SK-N-SH treated with all-trans-retinoic acid at 6 μM for 48 hours (cell line): Measurements from ENCODE around the gene NGFR.

Source experiments
- ATAC-seq: fragments of 200-7000 bp; cut with Tn5 transposase; 3 replicates; pipeline ENCODE4 v1.9.1; 2020; ENCODE audit warnings: mild to moderate bottlenecking, moderate library complexity
- CSDC2 ChIP-seq: fragments of 250-450 bp; sonication (Bioruptor Pico); IDR thresholded peaks from 2 replicates; pipeline ENCODE4 v1.5.0; 2020; ENCODE audit warnings: mild to moderate bottlenecking, moderate library complexity
- CSRNP3 ChIP-seq: fragments of 250-450 bp; sonication (Bioruptor Pico); IDR thresholded peaks from 2 replicates; pipeline ENCODE4 v1.5.1; 2021; ENCODE audit warnings: mild to moderate bottlenecking, moderate library complexity
- ESRRG ChIP-seq: fragments of 250-450 bp; sonication (Bioruptor Pico); IDR thresholded peaks from 2 replicates; pipeline ENCODE4 v1.6.1; 2021; ENCODE audit warnings: mild to moderate bottlenecking
- GLIS3 ChIP-seq: fragments of 250-450 bp; sonication (Bioruptor Pico); IDR thresholded peaks from 2 replicates; pipeline ENCODE4 v1.5.0; 2020; ENCODE audit warnings: mild to moderate bottlenecking, moderate library complexity
- ISL1 ChIP-seq: fragments of 250-450 bp; sonication (Bioruptor Pico); IDR thresholded peaks from 2 replicates; pipeline ENCODE4 v2.1.2; 2022; ENCODE audit warnings: mild to moderate bottlenecking, moderate library complexity
- OSR1 ChIP-seq: fragments of 250-450 bp; sonication (Bioruptor Pico); IDR thresholded peaks from 2 replicates; pipeline ENCODE4 v1.8.0; 2022; ENCODE audit warnings: moderate library complexity, mild to moderate bottlenecking, inconsistent platforms
- PPARA ChIP-seq: fragments of 250-450 bp; sonication (Bioruptor Pico); IDR thresholded peaks from 2 replicates; pipeline ENCODE4 v1.5.0; 2020; ENCODE audit warnings: mild to moderate bottlenecking, borderline replicate concordance
- RARB ChIP-seq: fragments of 250-450 bp; sonication (Bioruptor Pico); IDR thresholded peaks from 2 replicates; pipeline ENCODE4 v1.8.0; 2021; ENCODE audit warnings: mild to moderate bottlenecking, moderate library complexity
- SNAI2 ChIP-seq: fragments of 250-450 bp; sonication (Bioruptor Pico); IDR thresholded peaks from 2 replicates; pipeline ENCODE4 v1.5.0; 2020; ENCODE audit warnings: mild to moderate bottlenecking, moderate library complexity
- TCF4 ChIP-seq: fragments of 250-450 bp; sonication (Bioruptor Pico); IDR thresholded peaks from 2 replicates; pipeline ENCODE4 v1.8.0; 2021; ENCODE audit warnings: mild to moderate bottlenecking, moderate library complexity, borderline replicate concordance
- TOX ChIP-seq: fragments of 250-450 bp; sonication (Bioruptor Pico); IDR thresholded peaks from 2 replicates; pipeline ENCODE4 v1.8.0; 2021; ENCODE audit warnings: mild to moderate bottlenecking, moderate library complexity, borderline replicate concordance
- ZC3H10 ChIP-seq: fragments of 250-450 bp; sonication (Bioruptor Pico); IDR thresholded peaks from 2 replicates; pipeline ENCODE4 v1.5.1; 2021; ENCODE audit warnings: mild to moderate bottlenecking, moderate library complexity
- ZFP3 ChIP-seq: fragments of 250-450 bp; sonication (Bioruptor Pico); IDR thresholded peaks from 2 replicates; pipeline ENCODE4 v1.5.0; 2020; ENCODE audit warnings: mild to moderate bottlenecking, moderate library complexity
- ZFP30 ChIP-seq: fragments of 450-650 bp; formaldehyde crosslinking; IDR thresholded peaks from 2 replicates; pipeline ENCODE4 v1.5.0; 2022; ENCODE audit warnings: mild to moderate bottlenecking, moderate library complexity
- ZNF565 ChIP-seq: fragments of 450-650 bp; formaldehyde crosslinking; conservative IDR thresholded peaks from 2 replicates; pipeline ENCODE4 v1.5.0; 2020; ENCODE audit warnings: low read depth, mild to moderate bottlenecking, moderate library complexity
- ZNF70 ChIP-seq: fragments of 450-650 bp; formaldehyde crosslinking; IDR thresholded peaks from 2 replicates; pipeline ENCODE4 v1.5.0; 2020; ENCODE audit warnings: mild to moderate bottlenecking, moderate library complexity
- ZNF8 ChIP-seq: fragments of 450-650 bp; formaldehyde crosslinking; IDR thresholded peaks from 2 replicates; pipeline ENCODE4 v1.5.0; 2020; ENCODE audit warnings: mild to moderate bottlenecking, moderate library complexity
- TF ChIP-seq, protein P1 (sequence below): fragments of 250-450 bp; sonication (Bioruptor Pico); IDR thresholded peaks from 2 replicates; pipeline ENCODE4 v1.5.1; 2020; ENCODE audit warnings: low read depth, mild to moderate bottlenecking, moderate library complexity
- TF ChIP-seq, protein P2 (sequence below): fragments of 250-450 bp; sonication (Bioruptor Pico); IDR thresholded peaks from 2 replicates; pipeline ENCODE4 v1.5.0; 2020; ENCODE audit warnings: mild to moderate bottlenecking, moderate library complexity
- TF ChIP-seq, protein P3 (sequence below): fragments of 250-450 bp; sonication (Bioruptor Pico); IDR thresholded peaks from 2 replicates; pipeline ENCODE4 v1.8.0; 2020; ENCODE audit warnings: mild to moderate bottlenecking, moderate library complexity, borderline replicate concordance

Gene NGFR

DNA sequence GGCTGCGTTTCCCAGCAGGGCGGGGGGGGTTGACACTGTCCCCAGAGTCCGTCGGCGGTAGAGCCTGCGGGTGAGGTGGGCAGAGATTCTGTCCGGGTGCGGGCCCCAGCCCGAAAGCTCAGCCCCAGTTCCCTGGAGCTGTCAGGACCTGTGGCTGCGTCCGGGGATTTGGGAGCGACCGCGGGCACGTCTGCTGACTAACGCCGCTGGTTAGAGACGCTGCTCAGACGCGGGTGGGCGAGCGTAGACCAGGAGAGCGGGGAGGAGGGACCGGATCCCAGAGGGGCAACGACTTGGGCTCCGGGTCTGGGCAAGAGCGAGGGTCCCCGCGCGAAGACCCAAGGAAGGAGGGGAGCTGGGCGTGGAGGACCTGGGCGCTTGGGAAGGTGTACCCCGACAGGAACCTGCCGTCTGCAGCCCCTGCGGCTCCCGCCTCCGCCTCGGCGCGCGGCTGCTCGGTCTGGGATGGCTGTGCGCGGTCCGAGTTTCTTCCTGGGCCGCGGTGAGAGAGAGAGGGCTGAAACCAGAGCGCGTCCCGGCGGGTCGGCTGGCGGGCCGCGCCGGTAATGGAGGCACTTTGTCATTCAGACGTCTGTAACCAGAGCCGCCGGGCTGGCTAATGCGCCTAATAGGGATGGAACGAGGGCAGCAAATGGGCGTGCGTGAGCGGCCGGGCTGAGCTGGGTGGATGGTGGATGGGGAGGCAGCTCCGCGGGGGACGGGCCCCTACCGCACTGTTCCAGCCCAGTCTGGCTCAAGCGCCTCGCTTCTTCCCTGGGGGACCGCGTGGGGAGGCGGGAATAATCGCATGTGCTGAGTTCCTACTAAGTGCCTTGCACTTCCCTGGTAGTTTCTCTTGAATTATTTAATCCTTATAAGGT lies 2.3 kb downstream of the NGFR start (continued):
- TF ChIP-seq, protein P1, sequence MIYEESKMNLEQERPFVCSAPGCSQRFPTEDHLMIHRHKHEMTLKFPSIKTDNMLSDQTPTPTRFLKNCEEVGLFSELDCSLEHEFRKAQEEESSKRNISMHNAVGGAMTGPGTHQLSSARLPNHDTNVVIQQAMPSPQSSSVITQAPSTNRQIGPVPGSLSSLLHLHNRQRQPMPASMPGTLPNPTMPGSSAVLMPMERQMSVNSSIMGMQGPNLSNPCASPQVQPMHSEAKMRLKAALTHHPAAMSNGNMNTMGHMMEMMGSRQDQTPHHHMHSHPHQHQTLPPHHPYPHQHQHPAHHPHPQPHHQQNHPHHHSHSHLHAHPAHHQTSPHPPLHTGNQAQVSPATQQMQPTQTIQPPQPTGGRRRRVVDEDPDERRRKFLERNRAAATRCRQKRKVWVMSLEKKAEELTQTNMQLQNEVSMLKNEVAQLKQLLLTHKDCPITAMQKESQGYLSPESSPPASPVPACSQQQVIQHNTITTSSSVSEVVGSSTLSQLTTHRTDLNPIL (CRISPR knock-in tag), result no peak
- no peak for TF ChIP-seq ZNF565 (CRISPR knock-in tag)
- TF ChIP-seq ZC3H10 (CRISPR knock-in tag), result no peak
- TF ChIP-seq ZFP30 (CRISPR knock-in tag), result no peak
- no peak for TF ChIP-seq ZNF8 (CRISPR knock-in tag)
- no peak for TF ChIP-seq CSRNP3
- TF ChIP-seq TOX (CRISPR knock-in tag), result no peak
- TF ChIP-seq PPARA, result no peak
- no peak for TF ChIP-seq ZFP3 (CRISPR knock-in tag)

GRCh38 chr17:49498029-49498615 lies 3.0 kb downstream of the NGFR start:
- TF ChIP-seq CSRNP3, result no peak
- TF ChIP-seq GLIS3 (CRISPR knock-in tag), result no peak
- TF ChIP-seq ZNF70 (CRISPR knock-in tag), result no peak
- TF ChIP-seq TCF4 (CRISPR knock-in tag), result no peak
- no peak for TF ChIP-seq OSR1 (CRISPR knock-in tag)
- TF ChIP-seq, protein P2, sequence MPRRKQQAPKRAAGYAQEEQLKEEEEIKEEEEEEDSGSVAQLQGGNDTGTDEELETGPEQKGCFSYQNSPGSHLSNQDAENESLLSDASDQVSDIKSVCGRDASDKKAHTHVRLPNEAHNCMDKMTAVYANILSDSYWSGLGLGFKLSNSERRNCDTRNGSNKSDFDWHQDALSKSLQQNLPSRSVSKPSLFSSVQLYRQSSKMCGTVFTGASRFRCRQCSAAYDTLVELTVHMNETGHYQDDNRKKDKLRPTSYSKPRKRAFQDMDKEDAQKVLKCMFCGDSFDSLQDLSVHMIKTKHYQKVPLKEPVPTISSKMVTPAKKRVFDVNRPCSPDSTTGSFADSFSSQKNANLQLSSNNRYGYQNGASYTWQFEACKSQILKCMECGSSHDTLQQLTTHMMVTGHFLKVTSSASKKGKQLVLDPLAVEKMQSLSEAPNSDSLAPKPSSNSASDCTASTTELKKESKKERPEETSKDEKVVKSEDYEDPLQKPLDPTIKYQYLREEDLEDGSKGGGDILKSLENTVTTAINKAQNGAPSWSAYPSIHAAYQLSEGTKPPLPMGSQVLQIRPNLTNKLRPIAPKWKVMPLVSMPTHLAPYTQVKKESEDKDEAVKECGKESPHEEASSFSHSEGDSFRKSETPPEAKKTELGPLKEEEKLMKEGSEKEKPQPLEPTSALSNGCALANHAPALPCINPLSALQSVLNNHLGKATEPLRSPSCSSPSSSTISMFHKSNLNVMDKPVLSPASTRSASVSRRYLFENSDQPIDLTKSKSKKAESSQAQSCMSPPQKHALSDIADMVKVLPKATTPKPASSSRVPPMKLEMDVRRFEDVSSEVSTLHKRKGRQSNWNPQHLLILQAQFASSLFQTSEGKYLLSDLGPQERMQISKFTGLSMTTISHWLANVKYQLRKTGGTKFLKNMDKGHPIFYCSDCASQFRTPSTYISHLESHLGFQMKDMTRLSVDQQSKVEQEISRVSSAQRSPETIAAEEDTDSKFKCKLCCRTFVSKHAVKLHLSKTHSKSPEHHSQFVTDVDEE (CRISPR knock-in tag), result no peak
- no peak for TF ChIP-seq RARB (CRISPR knock-in tag)
- TF ChIP-seq CSDC2 (CRISPR knock-in tag), result no peak
- TF ChIP-seq ESRRG, result no peak
- no peak for ATAC-seq

- ATAC-seq, result no peak
These were observed 6.4 kb downstream of the NGFR start for GRCh38 chr17:49501496-49501895.

More at GRCh38 chr17:49501496-49501895, 6.4 kb downstream of the NGFR start:
- no peak for TF ChIP-seq ZC3H10 (CRISPR knock-in tag)
- no peak for TF ChIP-seq ZNF70 (CRISPR knock-in tag)
- no peak for TF ChIP-seq TOX (CRISPR knock-in tag)
- no peak for TF ChIP-seq ISL1
- no peak for TF ChIP-seq PPARA
- TF ChIP-seq, protein P3, sequence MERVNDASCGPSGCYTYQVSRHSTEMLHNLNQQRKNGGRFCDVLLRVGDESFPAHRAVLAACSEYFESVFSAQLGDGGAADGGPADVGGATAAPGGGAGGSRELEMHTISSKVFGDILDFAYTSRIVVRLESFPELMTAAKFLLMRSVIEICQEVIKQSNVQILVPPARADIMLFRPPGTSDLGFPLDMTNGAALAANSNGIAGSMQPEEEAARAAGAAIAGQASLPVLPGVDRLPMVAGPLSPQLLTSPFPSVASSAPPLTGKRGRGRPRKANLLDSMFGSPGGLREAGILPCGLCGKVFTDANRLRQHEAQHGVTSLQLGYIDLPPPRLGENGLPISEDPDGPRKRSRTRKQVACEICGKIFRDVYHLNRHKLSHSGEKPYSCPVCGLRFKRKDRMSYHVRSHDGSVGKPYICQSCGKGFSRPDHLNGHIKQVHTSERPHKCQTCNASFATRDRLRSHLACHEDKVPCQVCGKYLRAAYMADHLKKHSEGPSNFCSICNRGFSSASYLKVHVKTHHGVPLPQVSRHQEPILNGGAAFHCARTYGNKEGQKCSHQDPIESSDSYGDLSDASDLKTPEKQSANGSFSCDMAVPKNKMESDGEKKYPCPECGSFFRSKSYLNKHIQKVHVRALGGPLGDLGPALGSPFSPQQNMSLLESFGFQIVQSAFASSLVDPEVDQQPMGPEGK, result no peak
- no peak for TF ChIP-seq ESRRG
- TF ChIP-seq RARB (CRISPR knock-in tag), result no peak
- TF ChIP-seq TCF4 (CRISPR knock-in tag), result no peak
- TF ChIP-seq, protein P2 (CRISPR knock-in tag), result no peak
- no peak for TF ChIP-seq SNAI2 (CRISPR knock-in tag)
- TF ChIP-seq, protein P1 (CRISPR knock-in tag), result no peak
- TF ChIP-seq ZFP3 (CRISPR knock-in tag), result no peak
- no peak for TF ChIP-seq OSR1 (CRISPR knock-in tag)
- no peak for TF ChIP-seq CSRNP3
